HG03558 (cell line): Measurements from ENCODE around the gene KCNK4.

Experiments used
- ATAC-seq: cut with Tn5 transposase; IDR thresholded peaks from one replicate; pipeline ENCODE4 v1.9.1; 2021; ENCODE audit warnings: moderate number of reproducible peaks; ENCODE audit not compliant: unreplicated experiment; ENCODE audit errors: extremely low read depth

The KCNK4 gene

GRCh38 chr11:64267207-64267945 is 23.7 kb upstream of the KCNK4 start:
- ATAC-seq, result no peak

- no peak for ATAC-seq
Observed at GRCh38 chr11:64268025-64268892, 22.8 kb upstream of the KCNK4 start.

GRCh38 chr11:64268893-64269539 is 22.1 kb upstream of the KCNK4 start:
- ATAC-seq, result peak; percentile 9

DNA sequence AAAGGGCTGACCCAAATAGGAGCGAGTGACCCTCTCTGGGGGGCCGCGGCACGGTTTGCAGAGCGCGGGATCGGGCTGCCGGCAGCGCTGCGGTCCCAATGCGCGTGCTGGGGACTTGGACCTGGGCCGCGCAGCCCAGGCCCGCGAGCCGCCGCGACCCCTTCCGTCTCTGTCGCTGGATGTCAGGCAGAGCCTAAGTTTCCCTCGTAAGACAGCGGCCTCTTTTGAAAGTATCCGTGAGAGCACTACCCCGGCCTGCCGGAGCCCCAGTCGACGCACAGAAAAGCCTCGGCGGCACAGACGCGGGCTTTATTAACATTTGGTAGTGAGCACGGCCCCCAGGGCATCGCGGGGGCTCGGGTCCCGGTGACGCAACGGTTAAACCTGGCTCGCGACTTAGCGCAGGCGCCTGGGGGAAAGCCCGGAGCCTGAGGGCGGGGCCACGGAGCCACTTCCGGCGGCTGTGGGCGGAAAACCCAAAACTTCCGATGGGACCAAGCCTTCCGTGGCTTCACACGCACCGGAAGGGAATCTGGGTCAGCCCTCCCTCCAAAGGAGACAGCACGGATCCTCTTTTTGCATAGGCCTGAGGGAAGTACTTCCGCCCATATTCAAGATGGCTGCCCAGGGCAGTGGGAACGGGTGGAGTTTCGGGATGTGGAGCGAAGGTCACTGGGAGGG is 21.4 kb upstream of the KCNK4 start:
- ATAC-seq, result peak; percentile 34

GRCh38 chr11:64275031-64275800 is 15.9 kb upstream of the KCNK4 start:
- no peak for ATAC-seq

- no peak for ATAC-seq
Observed at GRCh38 chr11:64275841-64276240, 15.3 kb upstream of the KCNK4 start.

DNA sequence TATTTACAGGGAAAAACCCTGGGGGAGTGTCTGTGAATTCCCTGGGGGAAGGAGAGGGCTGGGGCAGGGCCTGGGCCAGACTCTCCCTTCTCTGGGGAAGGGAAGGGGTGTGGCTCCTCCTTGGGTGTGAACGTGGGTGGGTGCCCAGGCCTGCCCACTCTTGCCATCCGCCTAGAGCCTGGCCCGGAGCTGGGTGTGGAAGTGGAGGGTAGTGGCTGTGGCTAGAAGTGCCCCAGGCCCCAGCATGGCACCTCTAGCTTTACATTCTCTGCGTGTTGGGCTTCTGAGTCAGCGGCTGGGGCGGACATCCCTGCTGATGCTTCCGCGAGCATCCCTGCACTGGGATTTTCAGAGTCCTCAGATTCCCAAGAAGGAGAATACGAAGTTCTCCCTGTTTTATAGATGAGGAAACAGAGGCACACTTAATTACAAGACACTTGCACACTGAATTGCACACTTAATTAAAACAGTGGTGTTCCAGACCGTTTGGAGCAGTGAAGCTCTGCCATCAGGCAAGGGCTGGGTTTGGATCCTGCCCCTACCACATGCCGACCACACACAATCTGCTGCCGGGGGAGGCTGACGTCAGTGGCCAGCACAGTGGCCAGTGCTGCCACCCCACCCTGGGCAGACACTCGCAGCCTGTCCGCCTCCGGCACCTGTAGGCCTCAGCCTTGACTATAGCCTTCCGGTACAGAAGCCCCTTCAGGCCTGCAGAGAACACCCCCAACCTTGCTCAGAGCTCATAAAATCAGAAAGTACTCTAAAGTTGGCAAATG is 14.3 kb upstream of the KCNK4 start:
- no peak for ATAC-seq

DNA sequence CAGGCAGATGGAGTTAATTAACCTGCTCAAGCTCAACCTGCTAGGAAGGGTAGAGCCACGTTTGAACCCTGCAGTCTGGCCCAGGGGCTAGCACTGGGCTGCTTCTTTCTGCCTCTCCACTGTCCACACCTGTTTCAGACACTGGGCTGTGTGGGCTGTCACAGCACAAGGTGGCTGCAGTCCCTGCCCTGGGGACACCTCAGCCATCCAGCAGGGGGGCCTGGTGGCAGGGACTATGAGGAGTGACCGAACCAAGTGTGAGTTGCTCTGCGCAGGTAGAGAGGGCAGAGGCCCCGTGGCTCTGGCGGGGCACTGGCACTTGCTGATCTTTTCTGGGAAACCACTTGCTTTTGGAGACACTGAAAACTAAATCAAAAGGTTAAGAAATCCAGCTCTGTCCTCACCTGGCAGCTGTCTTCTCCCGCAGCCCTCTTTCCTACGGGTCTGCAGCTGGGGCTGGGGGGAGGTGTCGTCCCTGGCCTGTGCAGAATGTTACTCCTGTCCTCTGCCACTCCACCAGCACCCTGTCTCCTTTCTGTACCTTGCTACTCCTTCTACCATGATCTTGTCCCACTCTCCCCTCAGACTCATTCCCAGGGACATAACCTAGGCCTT is 12.4 kb upstream of the KCNK4 start:
- ATAC-seq, result no peak

- no peak for ATAC-seq
Observed at GRCh38 chr11:64281957-64282770, 8.9 kb upstream of the KCNK4 start.

GRCh38 chr11:64283092-64283491 is 8.0 kb upstream of the KCNK4 start:
- ATAC-seq, result no peak

GRCh38 chr11:64284048-64284961 is 6.8 kb upstream of the KCNK4 start, which contains the start of gene BAD:
Gene BAD (minus strand): TSS chr11:64284665. CDS start chr11:64284368, 297 bp downstream.
- peak; percentile 40 for ATAC-seq

DNA sequence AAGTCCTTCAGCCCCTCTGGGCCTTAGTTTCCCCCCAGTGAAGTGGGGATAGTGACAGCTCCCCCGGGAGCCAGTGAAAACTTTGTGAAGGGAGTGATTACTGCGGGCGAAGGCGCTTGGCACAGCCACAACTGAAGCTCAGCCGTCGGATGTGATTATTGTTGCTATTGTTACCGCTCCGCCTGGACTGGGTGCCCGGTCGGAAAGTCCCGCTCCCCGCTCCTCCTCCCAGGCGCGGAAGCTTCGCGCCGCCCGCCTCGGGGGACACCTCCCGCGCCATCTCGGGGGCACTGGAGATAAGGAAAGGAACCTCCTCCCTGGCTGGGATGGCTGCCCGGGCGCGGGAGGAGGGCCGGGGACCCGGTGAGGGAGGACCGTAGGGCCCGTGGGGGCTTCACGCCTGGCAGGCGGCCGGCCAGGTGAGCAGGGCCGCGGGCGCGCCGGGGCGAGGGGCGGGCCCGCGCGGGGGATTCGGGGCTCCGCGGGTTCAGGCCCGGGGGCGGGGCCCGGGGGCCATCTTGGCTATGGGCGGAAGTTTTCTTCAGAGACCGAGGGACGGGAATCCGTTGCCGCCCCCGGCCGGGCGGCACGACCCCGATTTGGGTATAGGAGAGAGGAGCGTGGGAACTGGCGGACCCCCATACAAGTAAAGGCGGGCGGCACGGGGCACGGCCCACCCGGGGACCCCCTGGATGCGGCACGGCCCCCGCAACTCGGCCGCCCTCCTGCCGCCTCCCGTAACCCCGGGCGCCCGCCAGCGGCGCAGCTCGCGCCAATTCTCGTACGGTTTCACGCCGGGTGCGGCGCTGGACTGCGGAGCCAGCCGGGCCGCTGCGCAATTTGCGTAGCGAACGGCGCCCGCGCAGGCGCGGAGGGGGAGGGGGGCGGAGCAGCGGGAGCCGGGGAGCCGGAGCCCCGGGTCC is 5.9 kb upstream of the KCNK4 start, which contains the start of gene GPR137:
TSS of gene GPR137 (plus strand) at position 887 of the 923 bp plus-strand sequence. CDS start 677 bp downstream, outside the sequence.
- peak; percentile 33 for ATAC-seq

DNA sequence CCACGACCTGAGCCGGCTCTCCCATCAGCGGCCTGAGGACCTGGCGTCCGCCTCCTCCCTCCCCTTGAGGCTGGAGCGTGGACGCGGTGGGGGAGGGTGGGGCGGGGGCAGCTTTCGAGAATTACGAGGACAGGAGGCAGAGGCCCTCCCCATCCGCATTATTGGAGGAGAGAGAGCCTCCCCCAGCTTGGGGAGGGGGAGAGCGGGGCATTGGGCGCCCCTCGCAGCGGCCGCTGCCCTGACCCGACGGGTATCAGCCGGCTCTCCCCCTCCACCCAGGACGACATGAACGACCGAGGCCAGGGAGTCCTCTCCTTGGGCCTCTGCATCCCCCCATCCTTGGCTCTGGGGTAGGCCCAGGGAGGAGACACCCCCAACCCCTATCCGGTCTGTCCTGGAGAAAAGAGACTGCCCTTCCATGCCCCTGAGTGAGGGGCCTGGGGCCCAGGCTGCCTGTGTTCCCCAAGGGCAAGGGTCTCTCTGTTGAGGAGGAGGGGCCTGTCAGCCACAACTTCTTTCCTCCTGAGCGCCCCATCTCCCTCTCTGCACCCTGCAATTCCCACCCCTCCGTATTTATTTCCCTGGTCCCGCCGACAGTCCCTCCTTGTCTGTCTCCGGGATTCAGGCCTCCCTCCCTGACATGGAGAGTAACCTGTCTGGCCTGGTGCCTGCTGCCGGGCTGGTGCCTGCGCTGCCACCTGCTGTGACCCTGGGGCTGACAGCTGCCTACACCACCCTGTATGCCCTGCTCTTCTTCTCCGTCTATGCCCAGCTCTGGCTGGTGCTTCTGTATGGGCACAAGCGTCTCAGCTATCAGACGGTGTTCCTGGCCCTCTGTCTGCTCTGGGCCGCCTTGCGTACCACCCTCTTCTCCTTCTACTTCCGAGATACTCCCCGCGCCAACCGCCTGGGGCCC is 5.0 kb upstream of the KCNK4 start:
- ATAC-seq, result no peak

- no peak for ATAC-seq
Observed at GRCh38 chr11:64286801-64287159, 4.3 kb upstream of the KCNK4 start.
